ENCODE data around the gene COL18A1. TPM values are rescaled to one million over a fixed set of nuclear protein-coding genes. Genes with fewer than 3 reads are reported as not detected.
A peak's percentile ranks its signal among the peaks of the same experiment; 100 is the strongest.

The COL18A1 gene
- total RNA-seq, 1 donor from 2014 or later, result 52.6 TPM

DNA sequence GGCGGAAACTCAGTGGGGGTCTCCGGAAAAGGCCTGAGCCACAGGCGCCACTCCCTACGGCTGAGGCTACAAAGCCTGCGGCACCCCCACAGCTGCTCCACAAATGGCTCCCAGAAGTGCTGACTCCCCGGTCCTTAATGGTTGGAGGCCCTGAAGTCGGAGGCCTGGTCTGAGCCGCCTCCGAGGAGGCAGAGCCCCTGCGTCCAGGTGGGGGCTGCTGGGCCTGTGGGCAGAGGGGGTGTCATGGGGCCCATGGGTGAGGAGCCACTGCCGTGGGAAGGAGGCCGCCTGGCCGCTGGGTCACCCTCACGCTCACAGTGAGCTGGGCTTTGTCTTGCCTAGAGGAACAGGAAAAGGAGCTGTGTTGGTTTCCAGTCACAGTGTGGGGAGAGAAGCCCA lies 12.4 kb upstream of the COL18A1 start:
- Histone ChIP-seq H3K9me3 (ENCODE audit: low read depth) (no peaks in the 10 kb centered on the region), H3K9ac (no peak overlapping the region), H3K4me1 (no peaks in the 10 kb centered on the region), H3K4me3 (no peak overlapping the region), H3K79me2 (ENCODE audit: low read depth) (no peaks in the 10 kb centered on the region), H3K4me2 (no peak overlapping the region), H2AFZ (replicated peaks) (no peak overlapping the region), H3F3A (ENCODE audit: low read depth) (peaks cover 5% of the 10 kb centered on the region), H3K27ac (no peak overlapping the region), H3K27me3 (no peaks in the 10 kb centered on the region), H4K20me1 (ENCODE audit: low read depth) (no peaks in the 10 kb centered on the region), H3K36me3 (no peaks in the 10 kb centered on the region)
- Mint-ChIP-seq H3K27me3 (ENCODE audit: insufficient read depth, low read depth) (peaks cover 12% of the 10 kb centered on the region), H3K4me3 (no peak overlapping the region), H3K4me1 (peaks cover 9% of the 10 kb centered on the region), H3K36me3 (no peaks in the 10 kb centered on the region), H3K9me3 (no peaks in the 10 kb centered on the region), H3K27ac (no peak overlapping the region)
- no peak for TF ChIP-seq EZH2phosphoT487 (IDR thresholded peaks at IDR 0.05)
- TF ChIP-seq, protein P1, sequence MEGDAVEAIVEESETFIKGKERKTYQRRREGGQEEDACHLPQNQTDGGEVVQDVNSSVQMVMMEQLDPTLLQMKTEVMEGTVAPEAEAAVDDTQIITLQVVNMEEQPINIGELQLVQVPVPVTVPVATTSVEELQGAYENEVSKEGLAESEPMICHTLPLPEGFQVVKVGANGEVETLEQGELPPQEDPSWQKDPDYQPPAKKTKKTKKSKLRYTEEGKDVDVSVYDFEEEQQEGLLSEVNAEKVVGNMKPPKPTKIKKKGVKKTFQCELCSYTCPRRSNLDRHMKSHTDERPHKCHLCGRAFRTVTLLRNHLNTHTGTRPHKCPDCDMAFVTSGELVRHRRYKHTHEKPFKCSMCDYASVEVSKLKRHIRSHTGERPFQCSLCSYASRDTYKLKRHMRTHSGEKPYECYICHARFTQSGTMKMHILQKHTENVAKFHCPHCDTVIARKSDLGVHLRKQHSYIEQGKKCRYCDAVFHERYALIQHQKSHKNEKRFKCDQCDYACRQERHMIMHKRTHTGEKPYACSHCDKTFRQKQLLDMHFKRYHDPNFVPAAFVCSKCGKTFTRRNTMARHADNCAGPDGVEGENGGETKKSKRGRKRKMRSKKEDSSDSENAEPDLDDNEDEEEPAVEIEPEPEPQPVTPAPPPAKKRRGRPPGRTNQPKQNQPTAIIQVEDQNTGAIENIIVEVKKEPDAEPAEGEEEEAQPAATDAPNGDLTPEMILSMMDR (IDR thresholded peaks at IDR 0.05), result no peak
- TF ChIP-seq EZH2 (IDR thresholded peaks at IDR 0.05), result no peak
- no peak for DNase-seq (ENCODE audit: low spot score)

DNA sequence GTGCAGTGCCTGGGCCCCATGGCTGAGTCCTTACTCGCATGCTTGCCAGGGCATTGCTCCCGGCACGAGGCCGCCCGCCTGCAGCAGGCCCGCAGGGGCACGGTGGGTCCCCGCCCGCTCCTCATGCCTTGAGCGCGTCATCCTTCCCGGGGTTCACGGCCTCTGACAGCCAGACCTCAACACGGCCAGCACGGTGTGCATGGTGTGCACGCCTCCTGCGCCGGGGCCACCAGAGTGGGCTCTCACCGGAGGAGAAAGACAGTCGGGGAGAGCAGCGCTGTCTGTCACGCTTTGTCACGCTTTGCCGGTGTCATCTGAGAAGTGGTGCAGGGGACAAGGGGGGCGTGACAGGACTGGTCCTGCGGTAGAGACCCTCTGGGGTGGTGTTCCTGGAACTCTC lies 11.9 kb upstream of the COL18A1 start:
- H3K4me2 ChIP-seq, result no peak overlapping the region
- no peaks in the 10 kb centered on the region for H3K27me3 ChIP-seq
- H3K79me2 ChIP-seq (ENCODE audit: low read depth), result no peaks in the 10 kb centered on the region
- no peaks in the 10 kb centered on the region for H3K4me1 ChIP-seq
- no peaks in the 10 kb centered on the region for H3K9me3 ChIP-seq (ENCODE audit: low read depth)
- TF ChIP-seq EZH2 (IDR thresholded peaks at IDR 0.05) (no peak), EZH2phosphoT487 (IDR thresholded peaks at IDR 0.05) (no peak)
- TF ChIP-seq, protein P1 (IDR thresholded peaks at IDR 0.05), result no peak
- H3K36me3 ChIP-seq, result no peaks in the 10 kb centered on the region
- H3K27ac ChIP-seq, result no peak overlapping the region
- Mint-ChIP-seq H3K36me3 (no peaks in the 10 kb centered on the region), H3K4me1 (peaks cover 5% of the 10 kb centered on the region), H3K27ac (peak overlapping the region; percentile 86), H3K9me3 (no peaks in the 10 kb centered on the region), H3K27me3 (ENCODE audit: insufficient read depth, low read depth) (peaks cover 13% of the 10 kb centered on the region), H3K4me3 (peak overlapping the region; percentile 41)
- no peak overlapping the region for H2AFZ ChIP-seq (replicated peaks)
- no peak for DNase-seq (ENCODE audit: low spot score)
- no peak overlapping the region for H3K9ac ChIP-seq
- peaks cover 4% of the 10 kb centered on the region for H3F3A ChIP-seq (ENCODE audit: low read depth)
- H4K20me1 ChIP-seq (ENCODE audit: low read depth), result no peaks in the 10 kb centered on the region
- H3K4me3 ChIP-seq, result no peak overlapping the region

DNA sequence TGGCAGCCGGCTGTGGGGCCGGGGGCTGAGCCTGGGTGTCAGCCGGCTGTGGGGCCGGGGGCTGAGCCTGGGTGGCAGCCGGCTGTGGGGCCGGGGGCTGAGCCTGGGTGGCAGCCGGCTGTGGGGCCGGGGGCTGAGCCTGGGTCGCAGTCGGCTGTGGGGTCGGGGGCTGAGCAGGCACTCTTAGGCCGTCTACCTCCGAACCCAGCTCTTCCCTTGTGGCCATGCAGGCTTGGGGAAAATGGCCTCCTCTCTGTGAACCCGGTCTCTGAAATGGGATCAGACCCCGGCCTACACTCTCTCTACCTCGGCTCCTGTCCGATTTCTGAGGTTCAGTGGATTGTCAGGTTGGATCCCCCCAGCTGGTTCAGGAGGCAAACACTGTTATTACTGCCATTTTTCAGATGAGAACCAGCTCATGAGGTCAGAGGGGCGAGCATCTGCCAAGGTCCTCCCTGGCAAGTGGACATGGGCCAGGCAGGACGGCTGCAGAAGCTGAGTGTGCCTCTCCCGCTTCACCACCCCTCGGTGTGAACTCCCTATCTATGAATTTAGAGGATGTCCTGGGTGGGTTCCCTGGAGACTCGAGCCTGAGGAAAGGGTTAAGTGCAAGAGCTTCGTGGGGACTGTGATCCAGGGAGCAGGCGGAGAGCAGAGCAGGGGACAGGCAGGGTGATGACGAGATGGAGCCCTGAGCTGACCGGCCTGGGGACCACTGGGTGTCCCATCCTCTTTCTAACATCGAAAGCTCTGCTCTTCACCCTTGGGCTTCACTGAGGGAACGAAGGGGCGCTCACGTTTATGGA lies 10.9 kb upstream of the COL18A1 start:
- Histone ChIP-seq H4K20me1 (ENCODE audit: low read depth) (no peaks in the 10 kb centered on the region), H2AFZ (replicated peaks) (no peak overlapping the region), H3K9ac (no peak overlapping the region), H3K9me3 (ENCODE audit: low read depth) (no peaks in the 10 kb centered on the region), H3K4me1 (no peaks in the 10 kb centered on the region), H3K36me3 (no peaks in the 10 kb centered on the region), H3K4me3 (no peak overlapping the region), H3K27me3 (no peaks in the 10 kb centered on the region), H3F3A (ENCODE audit: low read depth) (no peaks in the 10 kb centered on the region), H3K27ac (no peak overlapping the region), H3K4me2 (no peak overlapping the region), H3K79me2 (ENCODE audit: low read depth) (no peaks in the 10 kb centered on the region)
- no peak overlapping the region for H3K4me3 Mint-ChIP-seq
- TF ChIP-seq EZH2phosphoT487 (IDR thresholded peaks at IDR 0.05), result no peak
- TF ChIP-seq, protein P1 (IDR thresholded peaks at IDR 0.05), result no peak
- TF ChIP-seq EZH2 (IDR thresholded peaks at IDR 0.05), result no peak
- DNase-seq (ENCODE audit: low spot score), result no peak
- H3K36me3 Mint-ChIP-seq, result no peaks in the 10 kb centered on the region
- no peak overlapping the region for H3K27ac Mint-ChIP-seq
- H3K27me3 Mint-ChIP-seq (ENCODE audit: insufficient read depth, low read depth), result peaks cover 13% of the 10 kb centered on the region
- no peaks in the 10 kb centered on the region for H3K9me3 Mint-ChIP-seq
- H3K4me1 Mint-ChIP-seq, result peaks cover 5% of the 10 kb centered on the region
